H1 (cell line): Measurements from ENCODE around the gene BICD1. TPM values are rescaled to one million over a fixed set of nuclear protein-coding genes. Genes with fewer than 3 reads are reported as not detected.

Experiments
- CTCF ChIA-PET: fragments of 300-600 bp; sonication (Branson Sonifier 250); formaldehyde crosslinking; loops from one replicate; lab custom pipeline; 2021; ENCODE audit not compliant: partially characterized antibody; lab: Charles Lee
- POLR2A ChIA-PET: fragments of 300-600 bp; sonication (Branson Sonifier 250); formaldehyde crosslinking; loops from one replicate; lab custom pipeline; 2021; ENCODE audit warnings: inconsistent platforms; ENCODE audit not compliant: partially characterized antibody; lab: Charles Lee
- DNase-seq, 2 experiments: peaks; one replicate each; pipeline versions ENCODE4 v3.0.0 to v3.0.0-alpha.2; 2010 to 2022; ENCODE audit warnings: low spot score in 2 of 2, low read depth in 1 of 2, mixed read lengths in 1 of 2
- FAIRE-seq: peaks from 2 replicates; lab custom pipeline; 2011; peaks lifted over from hg19 to GRCh38; lab: Jason Lieb, UNC
- H2AFZ ChIP-seq: 2 replicates; pipeline ENCODE4 v1.8.1; 2012; ENCODE audit warnings: low read length, inconsistent platforms
- H2AK5ac ChIP-seq: 2 replicates; pipeline ENCODE4 v1.6.1; 2013; ENCODE audit warnings: low read depth, low read length
- H2BK120ac ChIP-seq: replicated peaks from 2 replicates; pipeline ENCODE3; 2013; ENCODE audit warnings: low read depth, low read length, inconsistent platforms
- H2BK12ac ChIP-seq: 2 replicates; pipeline ENCODE4 v1.6.1; 2013; ENCODE audit warnings: low read depth, low read length
- H2BK15ac ChIP-seq: 2 replicates; pipeline ENCODE4 v1.6.1; 2013; ENCODE audit warnings: low read length
- H2BK20ac ChIP-seq: 2 replicates; pipeline ENCODE4 v1.6.1; 2013; ENCODE audit warnings: low read length
- H2BK5ac ChIP-seq: 2 replicates; pipeline ENCODE4 v1.6.1; 2013; ENCODE audit warnings: low read depth, low read length
- H3K14ac ChIP-seq: 2 replicates; pipeline ENCODE4 v1.6.1; 2013; ENCODE audit warnings: inconsistent platforms; ENCODE audit not compliant: insufficient read length
- H3K18ac ChIP-seq: 2 replicates; pipeline ENCODE4 v1.6.1; 2013; ENCODE audit warnings: low read length; ENCODE audit errors: extremely low read depth
- H3K23ac ChIP-seq: 2 replicates; pipeline ENCODE4 v1.6.1; 2013; ENCODE audit warnings: inconsistent platforms; ENCODE audit not compliant: insufficient read length
- H3K23me2 ChIP-seq: 2 replicates; pipeline ENCODE4 v1.6.1; 2013; ENCODE audit warnings: low read depth, low read length
- H3K27ac ChIP-seq: 2 replicates; pipeline ENCODE4 v1.6.1; 2011; ENCODE audit warnings: low read depth, low read length, inconsistent platforms
- H3K27me3 ChIP-seq, 4 experiments: replicated peaks in 1 of 4; 1 replicate in 1 of 4; 2 replicates in 3 of 4; pipeline versions ENCODE4 v1.6.1 to v1.8.1; 2011 to 2013; ENCODE audit warnings: low read length in 3 of 4, mild to moderate bottlenecking in 3 of 4, inconsistent platforms in 2 of 4, mixed read lengths in 2 of 4, moderate library complexity in 1 of 4; ENCODE audit not compliant: control insufficient read depth in 3 of 4, insufficient read depth in 3 of 4; ENCODE audit errors: extremely low read depth in 1 of 4
- H3K36me3 ChIP-seq, 4 experiments: 2 replicates each; pipeline versions ENCODE4 v1.6.1 to v1.8.1; 2011 to 2013; ENCODE audit warnings: mild to moderate bottlenecking in 4 of 4, low read length in 3 of 4, moderate library complexity in 2 of 4, control low read depth in 1 of 4, inconsistent platforms in 1 of 4; ENCODE audit not compliant: insufficient read depth in 4 of 4, control insufficient read depth in 2 of 4
- H3K4ac ChIP-seq: replicated peaks from 2 replicates; pipeline ENCODE3; 2013; ENCODE audit warnings: low read length, low read depth, mixed read lengths, inconsistent platforms; ENCODE audit not compliant: insufficient read length
- H3K4me1 ChIP-seq, 4 experiments: replicated peaks in 1 of 4; 1 replicate in 1 of 4; 2 replicates in 3 of 4; pipeline versions ENCODE4 v1.6.1 to v1.8.1; 2011 to 2013; ENCODE audit warnings: low read length in 3 of 4, inconsistent platforms in 2 of 4, mixed read lengths in 1 of 4; ENCODE audit not compliant: insufficient read depth in 4 of 4, control insufficient read depth in 3 of 4
- H3K4me2 ChIP-seq, 2 experiments: 2 replicates each; pipeline versions ENCODE4 v1.6.1 to v1.8.1; 2011 to 2013; ENCODE audit warnings: low read depth in 2 of 2, low read length in 2 of 2, control low read depth in 1 of 2, inconsistent platforms in 1 of 2, mild to moderate bottlenecking in 1 of 2; ENCODE audit not compliant: insufficient read depth in 1 of 2
- H3K4me3 ChIP-seq, 4 experiments: fragments of 200-600, 300-600 bp in 1 of 4; sonication (generic), shearing (Covaris generic), sonication (Bioruptor Twin) in 1 of 4; 2 replicates each; pipeline versions ENCODE4 v1.5.1 to v1.8.1; 2011 to 2016; ENCODE audit warnings: low read length in 4 of 4, low read depth in 3 of 4, control low read depth in 2 of 4, inconsistent platforms in 2 of 4, mild to moderate bottlenecking in 2 of 4, mixed read lengths in 1 of 4, moderate library complexity in 1 of 4; ENCODE audit not compliant: insufficient read depth in 2 of 4; ENCODE audit errors: extremely low read depth in 1 of 4
- H3K56ac ChIP-seq: replicated peaks from 2 replicates; pipeline ENCODE3; 2013; ENCODE audit warnings: low read depth, mild to moderate bottlenecking, mixed read lengths, low read length, inconsistent platforms; ENCODE audit not compliant: insufficient read length
- H3K79me1 ChIP-seq: 2 replicates; pipeline ENCODE4 v1.6.1; 2013; ENCODE audit warnings: low read depth, low read length, control low read depth
- H3K79me2 ChIP-seq, 2 experiments: 2 replicates each; pipeline versions ENCODE4 v1.6.1 to v1.8.1; 2012 to 2013; ENCODE audit warnings: low read length in 2 of 2, mild to moderate bottlenecking in 2 of 2, inconsistent platforms in 1 of 2; ENCODE audit not compliant: insufficient read depth in 2 of 2, control insufficient read depth in 1 of 2
- H3K9ac ChIP-seq, 4 experiments: replicated peaks in 1 of 4; 1 replicate in 1 of 4; 2 replicates in 3 of 4; pipeline versions ENCODE4 v1.6.1 to v1.8.1; 2011 to 2013; ENCODE audit warnings: low read depth in 3 of 4, low read length in 3 of 4, control low read depth in 2 of 4, mild to moderate bottlenecking in 2 of 4, moderate library complexity in 2 of 4, inconsistent platforms in 1 of 4; ENCODE audit errors: extremely low read depth in 1 of 4
- H3K9me3 ChIP-seq, 2 experiments: 2 replicates each; pipeline versions ENCODE4 v1.6.1 to v1.8.1; 2012 to 2013; ENCODE audit warnings: mild to moderate bottlenecking in 2 of 2, moderate library complexity in 2 of 2, control low read depth in 1 of 2, inconsistent platforms in 1 of 2, low read depth in 1 of 2, low read length in 1 of 2, mixed read lengths in 1 of 2; ENCODE audit not compliant: insufficient read depth in 2 of 2
- H4K20me1 ChIP-seq, 2 experiments: replicated peaks in 1 of 2; 2 replicates each; pipeline versions ENCODE3 to v1.8.1; 2011 to 2013; ENCODE audit warnings: inconsistent platforms in 2 of 2, low read length in 2 of 2, mild to moderate bottlenecking in 1 of 2; ENCODE audit not compliant: insufficient read depth in 2 of 2, control insufficient read depth in 1 of 2
- H4K5ac ChIP-seq: 2 replicates; pipeline ENCODE4 v1.6.1; 2013; ENCODE audit warnings: low read length, low read depth, mixed read lengths, inconsistent platforms; ENCODE audit not compliant: insufficient read length
- H4K8ac ChIP-seq: 2 replicates; pipeline ENCODE4 v1.8.0; 2013; ENCODE audit warnings: mild to moderate bottlenecking, moderate library complexity, low read length, inconsistent platforms; ENCODE audit not compliant: insufficient read depth; ENCODE audit errors: extremely low read depth
- H4K91ac ChIP-seq: replicated peaks from 2 replicates; pipeline ENCODE3; 2013; ENCODE audit warnings: low read length, mixed read lengths, inconsistent platforms; ENCODE audit not compliant: insufficient read length
- CTBP2 ChIP-seq: IDR thresholded peaks from 2 replicates; pipeline ENCODE4 v1.7.0; 2011; ENCODE audit warnings: borderline replicate concordance, mild to moderate bottlenecking, moderate library complexity, mixed read lengths, low read length; ENCODE audit not compliant: insufficient read depth, insufficient read length
- PHF8 ChIP-seq: fragments of 200-600 bp; sonication (generic); conservative IDR thresholded peaks from 2 replicates; pipeline ENCODE4 v1.7.1; 2012; ENCODE audit warnings: low read depth, mild to moderate bottlenecking, inconsistent platforms, low read length, moderate library complexity
- SIX5 ChIP-seq: IDR thresholded peaks from 2 replicates; pipeline ENCODE4 v1.6.1; 2011; ENCODE audit warnings: mild to moderate bottlenecking, low read depth, low read length
- SP1 ChIP-seq: IDR thresholded peaks from 2 replicates; pipeline ENCODE4 v1.6.1; 2011; ENCODE audit warnings: low read depth, low read length
- WGBS, 2 experiments: shearing (Covaris generic) in 1 of 2; methylation state at CpG; one replicate each; pipeline versions ENCODE4 v1.1.6 to v1.1.7; 2013 to 2015; ENCODE audit warnings: low lambda C conversion rate in 2 of 2, mixed read lengths in 2 of 2, inconsistent platforms in 1 of 2, low coverage in 1 of 2, missing lambda C conversion rate in 1 of 2; ENCODE audit not compliant: insufficient replicate concordance in 2 of 2, insufficient coverage in 1 of 2, insufficient read length in 1 of 2; ENCODE audit errors: extremely low coverage in 1 of 2, missing lambda C conversion rate in 1 of 2; 5-methylcytosine and 5-hydroxymethylcytosine counted together
- polyA plus RNA-seq, 7 experiments: library from polyadenylated mRNA; depleted of rRNA in 3 of 7; stranded (reverse) in 5 of 7; unstranded in 2 of 7; fragments of >200 nt in 5 of 7; fragments of 200-250 nt in 2 of 7; gene quantifications; 1 replicate in 5 of 7; 2 replicates in 1 of 7; 4 replicates in 1 of 7; pipeline versions ENCODE4 v1.2.1 to v1.2.3, GENCODE V29; 2011 to 2013; ENCODE audit warnings: missing spikeins in 2 of 7, mixed read lengths in 2 of 7
- total RNA-seq: library from RNA; stranded (reverse); fragmentation: NEBNext Ultra II Directional; extraction: Animal tissue kit (Norgen Biotek cat#: 25700); gene quantifications from 2 replicates; pipeline ENCODE4 v1.2.1, GENCODE V29; 2021

Gene BICD1
- total and polyA plus RNA-seq, 2 of the 8 experiments (the other 6 are each of a cell fraction or from before 2014, with no cell fraction given) = 34.1 to 58.4 TPM

DNA sequence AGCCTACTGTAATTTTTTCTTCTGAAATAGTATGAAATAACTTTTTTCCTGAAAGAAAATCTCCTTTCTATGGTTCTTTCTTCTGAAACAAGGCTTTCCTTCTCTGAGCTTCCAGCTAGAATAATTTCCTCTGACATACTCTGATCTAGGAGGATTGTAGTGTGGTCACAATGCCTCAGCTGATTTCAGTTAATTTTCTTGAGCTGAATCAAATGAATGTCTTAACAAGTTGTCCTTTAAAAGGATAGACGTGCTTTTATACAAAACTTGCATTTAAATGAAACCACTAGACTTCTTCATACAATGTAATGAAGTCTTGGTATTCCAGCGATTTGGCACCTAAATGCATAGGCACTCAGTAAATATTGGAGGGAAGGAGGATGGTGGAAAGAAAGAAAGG is 94.4 kb downstream of the BICD1 start:
- TF ChIP-seq SP1 (no peak), SIX5 (no peak), CTBP2 (no peak), PHF8 (no peak)
- WGBS, 2 experiments = 85% methylated on average over 2 of the region's 2 CpGs; no CpG with 5 or more reads in 1 of the 2 experiments
- CTCF ChIA-PET = no interaction called here

More for the DNA sequence above, 94.4 kb downstream of the BICD1 start:
- no peak overlapping the region for H3K23ac ChIP-seq
- H3K9me3 ChIP-seq = peaks cover 13 to 14% of the 10 kb centered on the region in 2 experiments
- no peak overlapping the region for H4K5ac ChIP-seq
- no peaks in the 10 kb centered on the region for H3K79me1 ChIP-seq
- no peak overlapping the region for H2BK20ac ChIP-seq
- no peak overlapping the region for H3K27ac ChIP-seq
- POLR2A ChIA-PET = interaction anchor here (1.8 kb wide), 1 partner anchor 13 kb away, joined by 5 read pairs; no protein-coding TSS in a partner anchor
- peaks cover 0 to 13% (median 5%) of the 10 kb centered on the region in 4 experiments; a peak in 2 of 8 replicates for H3K36me3 ChIP-seq
- H3K56ac ChIP-seq = no peak overlapping the region
- H2BK15ac ChIP-seq = no peak overlapping the region
- H2BK12ac ChIP-seq = no peak overlapping the region
- no peak overlapping the region for H3K18ac ChIP-seq
- no peak overlapping the region for H2BK5ac ChIP-seq
- no peak overlapping the region for H2AFZ ChIP-seq
- H3K4me2 ChIP-seq = no peak overlapping the region
- no peaks in the 10 kb centered on the region for H3K23me2 ChIP-seq
- no peak overlapping the region for H3K4me3 ChIP-seq
- no peak overlapping the region for H2BK120ac ChIP-seq
- H3K4me1 ChIP-seq = peaks cover 0 to 2% (median 0%) of the 10 kb centered on the region in 4 experiments; a peak in 1 of 7 replicates
- H4K8ac ChIP-seq = no peak overlapping the region
- no peak overlapping the region for H3K9ac ChIP-seq
- no peak for FAIRE-seq
- H3K4ac ChIP-seq = no peak overlapping the region
- no peaks in the 10 kb centered on the region for H3K27me3 ChIP-seq
- H4K91ac ChIP-seq = no peak overlapping the region
- H3K79me2 ChIP-seq = peaks cover 0 to 8% of the 10 kb centered on the region in 2 experiments; a peak in 2 of 4 replicates
- no peak for DNase-seq
- H2AK5ac ChIP-seq = no peak overlapping the region
- H3K14ac ChIP-seq = no peak overlapping the region
- H4K20me1 ChIP-seq = no peaks in the 10 kb centered on the region
